Gastrocnemius medialis (tissue), 4 donors: Measurements from ENCODE around the gene SDCCAG8.

Source experiments
- CTCF ChIP-seq, 5 experiments: fragments of 450-650 bp in 3 of 5; fragments of 200-600 bp in 2 of 5; sonication (generic) in 2 of 5; IDR thresholded peaks in 4 of 5; conservative IDR thresholded peaks in 1 of 5; 1 replicate in 4 of 5; 2 replicates in 1 of 5; pipeline ENCODE4 v1.5.1; 2016 to 2019; ENCODE audit warnings: antibody characterized with exemption in 5 of 5, mild to moderate bottlenecking in 3 of 5, moderate library complexity in 3 of 5
- POLR2A ChIP-seq, 2 donors: fragments of 450-650 bp; IDR thresholded peaks; one replicate each; pipeline ENCODE4 v1.6.1; 2017; ENCODE audit warnings: antibody characterized with exemption in 2 of 2, mild to moderate bottlenecking in 2 of 2, moderate library complexity in 2 of 2

- TF ChIP-seq POLR2A (IDR thresholded peaks at IDR 0.05) (no peak), CTCF (IDR thresholded peaks at IDR 0.05 in 4 of 5, conservative IDR thresholded peaks at IDR 0.05 in 1 of 5) (no peak)
Observed at GRCh38 chr1:243213045-243213787, 42.6 kb upstream of the SDCCAG8 start.
